Astrocyte of the spinal cord (primary cell): ENCODE data around the gene CIROP.

ENCODE experiments used
- DNase-seq: peaks from one replicate; pipeline ENCODE4 v3.0.0; 2011; ENCODE audit warnings: low read depth, low spot score
- H3K4me3 ChIP-seq: 2 replicates; pipeline ENCODE4 v1.5.1; 2011; ENCODE audit warnings: low read depth, mild to moderate bottlenecking, low read length, moderate library complexity
- CTCF ChIP-seq: IDR thresholded peaks from 2 replicates; pipeline ENCODE4 v1.5.1; 2012; ENCODE audit warnings: low read depth, mild to moderate bottlenecking, low read length, inconsistent platforms
- in situ Hi-C: cut with HindIII; loops from 2 replicates; pipeline ENCODE4 v1.10.0; 2017; ENCODE audit warnings: low sequenced_read_pairs

Gene CIROP

GRCh38 chr14:23126548-23127278 lies 21.9 kb upstream of the CIROP start:
- in situ Hi-C loops: no loop called here
- no peak for TF ChIP-seq CTCF
- DNase-seq: no peak
- no peak overlapping the region for H3K4me3 ChIP-seq

GRCh38 chr14:23125933-23126524 lies 21.2 kb upstream of the CIROP start:
- no peak for TF ChIP-seq CTCF
- in situ Hi-C loops: no loop called here
- DNase-seq: no peak
- H3K4me3 ChIP-seq: no peak overlapping the region

- in situ Hi-C loops: no loop called here
- no peak for TF ChIP-seq CTCF
- no peak for DNase-seq
- H3K4me3 ChIP-seq: no peak overlapping the region
These were observed 20.2 kb upstream of the CIROP start for GRCh38 chr14:23125011-23125410.

GRCh38 chr14:23124337-23124954 lies 19.7 kb upstream of the CIROP start:
- TF ChIP-seq CTCF: no peak
- H3K4me3 ChIP-seq: no peak overlapping the region
- no peak for DNase-seq
- in situ Hi-C loops: no loop called here

- TF ChIP-seq CTCF: no peak
- in situ Hi-C loops: no loop called here
- H3K4me3 ChIP-seq: no peak overlapping the region
- no peak for DNase-seq
These were observed 18.6 kb upstream of the CIROP start for GRCh38 chr14:23123419-23123818.

GRCh38 chr14:23122086-23122485 lies 17.3 kb upstream of the CIROP start:
- H3K4me3 ChIP-seq: no peak overlapping the region
- no peak for DNase-seq
- in situ Hi-C loops: no loop called here
- TF ChIP-seq CTCF: no peak
